HG02943 (cell line): ENCODE measurements around the gene STAB2.

Experiments used
- ATAC-seq: cut with Tn5 transposase; IDR thresholded peaks from one replicate; pipeline ENCODE4 v1.9.1; 2021; ENCODE audit warnings: mild to moderate bottlenecking, low read depth, moderate library complexity; ENCODE audit not compliant: unreplicated experiment

STAB2 gene, protein sequence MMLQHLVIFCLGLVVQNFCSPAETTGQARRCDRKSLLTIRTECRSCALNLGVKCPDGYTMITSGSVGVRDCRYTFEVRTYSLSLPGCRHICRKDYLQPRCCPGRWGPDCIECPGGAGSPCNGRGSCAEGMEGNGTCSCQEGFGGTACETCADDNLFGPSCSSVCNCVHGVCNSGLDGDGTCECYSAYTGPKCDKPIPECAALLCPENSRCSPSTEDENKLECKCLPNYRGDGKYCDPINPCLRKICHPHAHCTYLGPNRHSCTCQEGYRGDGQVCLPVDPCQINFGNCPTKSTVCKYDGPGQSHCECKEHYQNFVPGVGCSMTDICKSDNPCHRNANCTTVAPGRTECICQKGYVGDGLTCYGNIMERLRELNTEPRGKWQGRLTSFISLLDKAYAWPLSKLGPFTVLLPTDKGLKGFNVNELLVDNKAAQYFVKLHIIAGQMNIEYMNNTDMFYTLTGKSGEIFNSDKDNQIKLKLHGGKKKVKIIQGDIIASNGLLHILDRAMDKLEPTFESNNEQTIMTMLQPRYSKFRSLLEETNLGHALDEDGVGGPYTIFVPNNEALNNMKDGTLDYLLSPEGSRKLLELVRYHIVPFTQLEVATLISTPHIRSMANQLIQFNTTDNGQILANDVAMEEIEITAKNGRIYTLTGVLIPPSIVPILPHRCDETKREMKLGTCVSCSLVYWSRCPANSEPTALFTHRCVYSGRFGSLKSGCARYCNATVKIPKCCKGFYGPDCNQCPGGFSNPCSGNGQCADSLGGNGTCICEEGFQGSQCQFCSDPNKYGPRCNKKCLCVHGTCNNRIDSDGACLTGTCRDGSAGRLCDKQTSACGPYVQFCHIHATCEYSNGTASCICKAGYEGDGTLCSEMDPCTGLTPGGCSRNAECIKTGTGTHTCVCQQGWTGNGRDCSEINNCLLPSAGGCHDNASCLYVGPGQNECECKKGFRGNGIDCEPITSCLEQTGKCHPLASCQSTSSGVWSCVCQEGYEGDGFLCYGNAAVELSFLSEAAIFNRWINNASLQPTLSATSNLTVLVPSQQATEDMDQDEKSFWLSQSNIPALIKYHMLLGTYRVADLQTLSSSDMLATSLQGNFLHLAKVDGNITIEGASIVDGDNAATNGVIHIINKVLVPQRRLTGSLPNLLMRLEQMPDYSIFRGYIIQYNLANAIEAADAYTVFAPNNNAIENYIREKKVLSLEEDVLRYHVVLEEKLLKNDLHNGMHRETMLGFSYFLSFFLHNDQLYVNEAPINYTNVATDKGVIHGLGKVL (N-terminal part only)

DNA sequence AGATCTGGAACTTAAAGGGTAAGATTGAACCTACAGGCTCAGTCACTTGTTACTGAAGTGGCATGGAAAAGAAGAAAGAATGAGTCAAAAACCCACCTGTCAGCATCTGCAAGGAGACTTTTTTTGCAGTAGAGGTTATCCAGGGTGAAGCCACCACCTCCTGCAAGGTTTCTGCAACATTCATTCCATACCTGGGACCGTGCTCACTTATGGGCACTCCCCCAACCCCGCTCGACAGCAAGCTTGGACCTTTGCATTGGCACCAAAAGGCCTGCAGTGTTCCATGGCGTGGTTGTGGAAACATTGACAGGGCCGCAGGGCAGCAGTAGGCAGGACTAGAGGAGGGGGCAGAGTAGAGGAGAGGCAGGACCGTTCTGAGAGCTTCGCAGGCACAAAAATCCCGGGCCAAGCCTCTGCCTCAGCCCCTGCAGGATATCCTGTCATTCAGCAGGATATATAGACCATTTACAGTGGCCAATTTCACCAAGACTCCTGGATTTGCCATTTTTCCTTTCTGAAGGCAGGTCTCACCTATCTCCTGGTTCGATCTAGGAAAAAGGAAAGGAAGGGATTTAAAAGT lies at the start of gene STAB2:
TSS of gene STAB2 (plus strand) at position 483 of the 580 bp plus-strand sequence. CDS start 204 bp downstream, outside the sequence.
- no peak for ATAC-seq

DNA sequence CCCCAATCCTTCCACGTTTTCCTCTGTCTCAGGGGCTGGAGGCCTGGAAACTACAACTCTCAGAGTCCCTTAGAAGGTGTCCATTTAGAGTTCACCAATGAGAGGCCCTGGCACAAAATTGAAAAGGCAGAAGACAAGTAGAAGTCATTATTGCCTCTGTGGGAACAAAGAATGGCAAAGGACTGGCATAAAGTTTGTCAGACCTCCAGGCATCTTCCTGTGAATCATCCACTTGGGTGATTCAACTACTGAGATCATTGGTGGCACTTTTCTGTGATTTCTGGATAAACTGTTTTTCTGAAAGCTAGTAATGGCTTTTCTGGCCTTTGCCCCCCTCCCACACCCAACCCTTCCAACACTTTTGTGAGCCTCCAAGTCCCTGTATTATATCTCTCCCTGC lies 48.7 kb upstream of the STAB2 start:
- no peak for ATAC-seq

DNA sequence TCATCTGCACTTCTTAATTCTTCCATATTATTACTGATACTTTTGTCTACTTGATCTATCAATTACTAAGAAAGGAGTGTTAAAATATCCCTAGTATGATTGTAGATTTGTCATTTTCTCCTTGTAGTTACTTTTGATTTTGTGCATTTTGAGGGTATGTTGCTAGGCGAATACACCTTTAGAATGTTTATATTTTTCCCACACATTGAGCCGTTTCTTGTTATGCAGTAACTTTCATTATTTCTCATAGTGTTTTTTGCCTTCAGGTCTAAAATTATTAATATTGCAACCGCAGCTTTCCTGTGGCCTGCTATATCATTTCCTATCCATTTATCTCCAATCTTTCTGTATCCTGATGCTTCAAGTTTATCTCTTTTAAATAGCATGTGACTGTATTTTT lies 46.8 kb upstream of the STAB2 start:
- ATAC-seq = no peak

DNA sequence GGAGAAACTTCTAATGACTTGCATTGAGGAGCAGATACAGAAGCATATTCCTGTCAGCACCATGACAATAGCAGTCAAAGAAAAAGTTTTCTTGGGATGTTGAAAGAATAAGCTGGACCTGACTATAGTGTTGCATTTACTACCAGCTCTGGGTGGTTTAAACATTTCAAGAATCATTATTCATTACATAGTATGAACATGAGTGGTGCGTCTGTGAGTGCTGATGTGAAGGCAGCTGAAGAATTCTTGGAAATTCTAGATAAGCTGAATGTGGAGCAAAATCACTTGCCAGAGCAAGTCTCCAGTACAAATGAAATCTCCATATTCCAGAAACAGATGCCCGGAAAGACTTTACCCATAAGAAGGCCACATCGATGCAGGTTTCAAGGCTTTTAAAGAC lies 45.0 kb upstream of the STAB2 start:
- ATAC-seq = no peak

DNA sequence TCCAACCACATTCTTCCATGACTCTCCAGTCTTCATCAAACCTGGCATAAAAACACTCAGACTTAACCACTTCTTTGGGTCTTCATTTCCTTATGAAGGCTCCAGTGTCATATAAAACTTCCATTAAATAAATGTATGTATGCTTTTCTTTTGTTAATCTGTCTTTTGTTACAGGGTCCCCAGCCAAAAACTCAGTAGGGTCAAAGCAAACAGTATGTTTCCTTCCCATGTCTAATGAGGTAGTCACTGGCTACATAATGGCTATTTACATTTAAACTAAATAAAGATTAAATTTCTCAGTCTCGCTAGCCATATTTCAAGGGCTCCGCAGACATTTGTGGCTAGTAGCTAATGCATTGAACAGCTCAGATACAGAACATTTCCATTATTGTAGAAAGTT lies 40.1 kb upstream of the STAB2 start:
- no peak for ATAC-seq

DNA sequence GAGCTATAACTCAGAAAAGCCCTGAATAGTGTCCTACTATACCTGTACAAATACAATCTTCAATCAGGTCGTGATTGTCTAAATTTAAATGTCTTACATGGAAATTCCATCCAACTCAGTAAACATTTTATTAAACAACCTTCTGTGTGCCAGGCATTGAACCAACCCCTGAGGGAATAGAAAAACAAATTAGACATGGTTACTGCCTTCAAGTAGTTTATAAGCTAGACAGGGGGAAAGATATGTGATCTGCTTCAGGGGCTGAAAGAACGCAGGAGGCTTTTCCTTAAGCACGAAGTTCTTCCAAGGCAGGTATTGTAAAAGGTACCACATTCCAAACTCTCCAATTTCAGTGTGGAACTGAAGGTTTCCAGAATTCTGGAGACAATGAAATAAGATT lies 39.7 kb upstream of the STAB2 start:
- no peak for ATAC-seq

DNA sequence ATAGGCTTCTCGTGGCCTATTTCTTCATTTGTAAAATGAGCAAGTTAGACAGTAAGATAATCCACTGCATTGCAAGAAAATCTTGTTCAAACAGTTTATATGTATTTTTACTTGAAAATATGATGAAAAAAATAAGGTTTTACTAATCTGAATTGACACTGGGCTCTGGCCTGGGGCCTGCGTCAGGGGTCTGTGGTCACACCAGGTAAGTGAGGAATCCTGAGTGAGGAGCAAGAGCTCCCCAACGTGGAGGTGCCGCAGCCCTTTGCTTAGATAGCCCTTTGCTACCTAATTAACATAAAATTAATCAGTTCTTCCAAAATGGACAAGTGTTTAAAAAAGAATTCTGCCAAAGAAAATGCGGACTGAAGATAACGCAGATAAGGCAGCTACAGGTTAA lies 39.1 kb upstream of the STAB2 start:
- no peak for ATAC-seq

DNA sequence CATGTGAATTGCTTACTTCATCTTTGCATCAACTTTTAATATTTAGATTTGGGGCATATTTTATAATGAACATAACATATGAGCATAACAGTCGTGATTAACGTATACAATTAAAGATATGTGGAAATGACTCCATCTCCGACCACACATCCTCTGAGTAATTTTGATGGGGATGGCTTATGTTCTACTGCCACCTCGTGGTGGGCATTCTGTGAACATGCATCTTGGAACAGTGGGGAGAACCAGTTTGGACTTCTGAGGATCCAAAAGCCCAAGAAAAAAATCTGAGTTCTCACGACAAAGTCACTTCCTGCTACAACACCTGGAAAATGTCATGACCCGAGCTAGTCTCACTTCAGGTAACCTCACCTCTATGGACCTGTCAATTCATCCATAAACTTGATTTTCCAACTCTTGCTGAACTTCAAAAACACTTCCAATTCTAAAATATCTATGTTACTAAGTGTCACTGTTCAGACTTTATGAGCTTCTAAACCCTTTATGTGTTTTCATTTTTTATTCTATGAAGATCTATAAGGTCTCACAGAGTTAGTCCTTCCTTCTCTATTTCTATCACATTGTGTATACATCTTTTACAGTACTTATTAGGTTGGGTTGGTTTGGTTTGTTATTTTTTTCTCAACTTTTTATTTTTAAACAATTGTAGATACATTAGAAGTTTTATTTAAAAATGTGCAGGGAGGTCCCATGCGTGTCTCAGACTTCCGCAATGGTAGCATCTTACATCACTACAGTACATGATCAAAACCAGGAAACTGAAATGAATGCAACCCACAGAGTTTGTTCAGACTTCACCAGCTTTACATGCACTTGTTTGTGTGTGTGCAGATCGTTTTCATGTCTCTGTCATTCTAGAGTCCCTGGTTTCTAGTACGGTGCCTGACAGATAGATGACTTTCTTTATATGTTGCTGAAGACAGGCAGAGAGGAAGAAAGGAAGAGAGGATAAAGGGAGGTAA lies 38.2 kb upstream of the STAB2 start:
- ATAC-seq = no peak

DNA sequence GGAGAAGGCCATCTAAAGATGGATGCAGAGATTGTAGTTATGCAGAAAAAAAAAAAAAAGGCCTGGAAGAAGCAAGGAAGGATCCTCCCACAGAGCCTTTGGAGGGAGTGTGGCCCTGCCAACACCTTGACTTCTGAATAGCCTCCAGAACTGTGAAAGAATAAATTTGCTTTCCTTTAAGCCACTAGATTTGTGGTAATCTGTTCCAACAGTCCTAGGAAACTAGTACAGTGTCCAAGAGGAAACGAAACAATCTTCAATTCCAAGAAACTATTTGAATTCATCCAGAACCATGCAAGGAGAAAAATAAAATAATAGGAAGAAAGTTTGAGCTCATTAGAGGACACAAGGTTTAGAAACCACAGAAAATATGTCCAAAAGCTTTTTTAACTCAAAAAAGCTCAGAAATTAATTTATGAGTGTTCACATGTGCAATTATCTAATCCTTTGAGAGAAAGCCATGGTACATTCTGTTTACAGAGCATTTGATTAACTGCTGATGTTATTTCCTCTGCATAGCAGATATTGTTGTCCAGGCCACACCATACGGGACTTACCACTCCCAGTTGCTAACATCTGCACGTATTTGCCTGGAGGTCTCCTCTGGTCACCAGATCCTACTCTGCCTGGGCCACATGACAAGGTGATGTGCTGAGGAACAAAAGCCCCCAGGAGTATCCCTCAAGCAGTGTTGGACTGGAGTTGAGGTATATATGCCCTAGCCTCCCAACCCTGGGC lies 30.0 kb upstream of the STAB2 start:
- ATAC-seq = no peak

DNA sequence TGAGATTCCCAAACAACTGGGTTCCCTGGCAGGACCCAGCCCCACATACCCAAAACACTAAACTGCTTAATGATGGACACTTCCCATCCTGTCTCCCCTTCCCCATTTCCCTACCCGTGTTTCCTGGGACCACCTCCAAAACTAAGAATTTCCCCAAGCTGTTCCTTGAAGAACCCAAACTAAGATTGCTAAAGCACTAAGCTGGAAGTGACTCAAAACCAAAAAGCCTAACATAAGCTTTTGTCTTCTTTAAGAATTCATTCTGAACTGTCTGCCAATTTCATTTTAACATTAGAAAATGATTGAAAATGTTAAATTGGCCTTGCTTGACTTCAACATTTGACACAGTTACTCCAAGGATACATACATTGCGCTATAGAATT lies 29.5 kb upstream of the STAB2 start:
- no peak for ATAC-seq

DNA sequence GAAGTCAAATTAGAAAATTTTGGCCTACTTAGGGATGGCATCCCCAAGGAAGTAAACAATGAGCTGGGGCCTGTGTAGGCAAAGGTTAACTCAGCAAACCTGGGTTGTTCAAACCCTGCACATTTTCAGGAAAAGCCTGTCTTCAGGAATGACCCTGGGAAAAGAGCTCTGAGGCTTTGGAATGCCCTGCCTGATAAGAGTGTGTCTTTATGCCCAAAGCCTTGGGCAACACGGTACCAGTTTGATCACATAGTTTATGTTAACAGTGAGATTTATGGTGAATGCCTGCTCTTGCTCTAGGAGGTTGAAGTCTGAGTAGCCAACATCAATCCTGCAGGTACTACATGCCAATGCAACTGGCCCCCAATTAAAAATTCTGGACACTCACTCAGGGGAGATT lies 28.2 kb upstream of the STAB2 start:
- no peak for ATAC-seq

DNA sequence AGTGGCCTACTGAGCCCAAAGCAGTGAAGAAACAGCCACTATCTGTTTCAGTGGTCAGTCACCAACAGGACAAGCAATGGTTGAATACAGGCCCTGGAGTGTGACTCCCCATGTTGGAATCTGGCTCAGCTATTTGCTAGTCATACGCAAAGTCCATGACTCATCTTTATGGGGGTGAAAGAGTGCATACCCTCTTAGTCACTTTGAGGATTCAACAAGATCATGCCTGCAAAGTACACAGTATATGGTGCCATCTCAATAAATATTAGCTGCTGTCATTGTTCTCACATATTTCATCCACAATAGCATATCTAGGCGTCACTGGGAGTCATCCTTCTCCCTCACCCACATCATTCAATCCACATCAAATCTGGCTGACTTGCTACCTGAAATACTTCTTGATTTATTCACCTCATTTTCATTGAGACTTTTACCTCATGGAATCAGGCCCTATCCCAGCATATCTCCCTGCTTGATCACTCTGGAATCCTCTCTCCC lies 26.4 kb upstream of the STAB2 start:
- no peak for ATAC-seq

DNA sequence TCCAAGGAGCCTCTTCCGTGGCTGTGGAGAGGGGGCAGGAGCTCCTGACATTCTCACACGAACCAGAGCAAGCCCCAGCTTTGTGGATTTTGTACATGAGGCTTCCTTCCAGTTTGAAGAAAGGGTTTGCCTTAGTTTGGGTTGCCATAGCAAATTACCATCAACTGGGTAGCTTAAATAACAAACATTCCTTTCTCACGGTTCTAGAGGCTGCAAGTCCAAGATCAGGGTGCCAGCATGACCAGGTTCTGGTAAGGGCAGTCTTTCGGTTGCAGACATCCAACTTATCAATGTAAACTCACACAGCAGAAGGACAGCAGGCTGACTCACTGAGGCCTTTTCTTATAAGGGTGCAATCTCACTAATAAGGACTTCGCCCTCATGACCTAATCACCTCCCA lies 25.9 kb upstream of the STAB2 start:
- ATAC-seq = no peak

DNA sequence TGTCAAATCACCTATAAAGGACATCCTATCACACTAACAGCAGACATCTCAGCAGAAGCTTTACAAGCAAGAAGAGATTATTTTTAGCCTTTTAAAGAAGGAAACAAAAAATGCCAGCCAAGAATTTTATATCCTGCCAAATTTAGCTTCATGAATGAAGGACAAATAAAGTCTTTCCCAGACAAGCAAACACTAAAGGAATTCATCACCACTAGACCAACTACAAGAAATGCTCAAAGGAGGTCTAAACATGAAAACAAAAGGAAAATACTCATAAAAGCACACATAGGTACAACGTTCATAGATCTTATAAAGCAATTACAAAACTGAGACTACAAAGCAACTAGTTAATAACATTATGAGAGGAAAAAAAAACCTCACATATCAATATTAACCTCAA lies 20.7 kb upstream of the STAB2 start:
- no peak for ATAC-seq

DNA sequence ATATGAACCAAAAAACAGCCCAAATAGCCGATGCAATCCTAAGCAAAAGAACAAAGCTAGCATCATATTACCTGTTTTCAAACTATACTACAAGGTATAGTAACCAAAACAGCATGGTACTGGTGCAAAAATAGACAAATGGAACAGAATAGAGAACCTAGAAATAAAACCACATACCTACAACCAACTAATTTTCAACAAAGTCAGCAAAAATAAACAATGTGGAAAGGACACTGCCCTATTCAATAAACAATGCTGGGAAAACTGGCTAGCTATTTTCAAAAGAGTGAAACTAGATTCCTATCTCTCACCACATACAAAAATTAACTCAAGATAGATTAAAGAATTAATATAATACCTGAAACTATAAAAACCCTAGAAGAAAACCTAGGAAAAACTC lies 17.8 kb upstream of the STAB2 start:
- ATAC-seq = no peak

DNA sequence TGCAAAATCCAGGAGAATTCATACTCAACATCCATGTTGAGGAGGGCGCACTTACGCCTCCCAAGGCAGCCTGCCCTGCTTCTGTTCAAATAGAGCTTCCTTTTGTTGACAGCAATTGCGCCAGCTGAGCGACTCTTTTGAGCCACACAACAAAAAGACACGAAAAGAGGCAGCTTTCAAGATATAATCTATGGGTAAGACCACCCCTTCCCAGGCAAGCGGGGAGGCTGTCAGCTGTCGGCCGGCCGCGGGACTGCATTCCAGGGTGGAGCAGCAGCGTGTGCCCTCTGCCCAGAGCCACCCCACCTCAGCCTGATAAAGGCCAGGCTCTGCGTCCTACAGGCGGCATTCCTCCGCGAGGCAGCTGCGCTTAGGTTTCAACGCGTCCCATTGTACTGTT lies 15.8 kb upstream of the STAB2 start:
- no peak for ATAC-seq

DNA sequence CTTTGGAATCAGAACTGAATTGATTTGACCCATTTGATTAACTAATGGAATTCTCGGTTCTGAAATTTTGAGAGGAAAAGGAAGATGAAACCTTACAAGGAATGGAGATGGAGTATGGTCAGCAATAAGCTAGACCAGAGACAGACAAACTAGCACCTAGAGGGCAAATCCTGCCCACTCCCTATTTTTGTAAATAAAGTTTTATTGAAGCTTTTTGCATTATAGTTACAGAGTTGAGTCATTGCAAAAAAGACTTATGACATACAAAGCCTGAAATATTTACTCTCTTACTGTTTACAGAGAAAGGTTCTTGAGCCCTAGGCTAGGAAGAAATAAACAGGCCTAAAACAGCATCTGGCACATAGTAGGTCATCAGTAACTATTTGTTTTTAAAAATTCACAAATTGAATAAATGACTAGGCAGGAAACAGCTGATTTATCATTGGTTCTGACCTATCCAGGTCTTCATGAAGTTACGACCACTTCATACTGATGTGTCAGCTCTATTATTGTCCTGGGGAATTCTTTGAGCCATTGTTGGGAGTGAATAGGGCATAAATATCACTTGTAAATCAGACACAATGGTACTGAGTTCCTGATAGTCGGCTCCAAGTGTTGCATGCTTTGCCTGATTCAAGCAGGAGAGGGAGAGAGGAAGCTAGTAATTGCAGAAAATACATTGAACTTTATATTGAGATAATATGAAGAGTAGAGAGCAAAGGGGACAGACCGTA lies 14.6 kb upstream of the STAB2 start:
- ATAC-seq = no peak

DNA sequence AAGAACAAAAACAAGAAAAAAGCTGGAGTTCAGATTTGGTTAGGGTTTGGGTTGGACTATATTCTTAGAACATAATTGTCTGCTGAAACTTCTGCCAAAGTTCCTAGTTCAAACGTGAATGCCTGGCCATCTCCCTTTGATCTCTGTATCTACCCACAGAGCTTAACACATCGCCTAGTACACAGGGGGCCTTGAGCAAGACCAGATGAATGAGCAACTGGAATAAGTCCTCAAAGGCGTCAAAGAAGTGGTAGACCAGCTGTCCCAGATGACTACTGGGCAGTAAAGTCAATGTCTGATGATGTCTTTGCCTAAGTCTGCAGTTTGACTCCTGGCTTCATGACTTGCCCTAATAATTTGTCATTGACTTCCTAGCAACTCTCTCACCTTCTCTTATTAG lies 13.9 kb upstream of the STAB2 start:
- no peak for ATAC-seq
